ENCODE results near the gene RBBP4.
"Not testable (repeated sequence)": the region's sequence is repeated elsewhere in the genome, so short reads cannot be mapped to it uniquely, and the experiment has no call there.

Gene RBBP4

DNA sequence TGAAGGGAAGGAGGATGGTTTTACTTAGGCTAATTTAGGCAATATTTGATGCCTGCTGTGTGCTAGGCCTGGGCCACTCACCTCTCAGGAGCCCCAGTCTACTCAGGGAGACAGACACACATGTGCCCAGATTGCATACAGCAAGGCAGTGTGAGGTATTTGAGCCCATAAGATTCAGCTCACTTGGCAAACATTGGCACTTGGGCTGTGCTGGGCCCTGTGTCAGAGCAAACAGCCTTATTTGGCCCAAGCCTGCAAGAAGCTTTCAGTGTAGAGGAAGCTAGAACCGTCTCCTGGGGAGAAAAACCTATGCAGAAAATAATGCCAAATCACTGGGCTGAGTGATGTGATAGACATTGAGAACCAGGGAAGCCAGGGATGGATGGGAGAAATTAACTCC is 55.5 kb downstream of the RBBP4 start:
- no peak for DNase-seq (ENCODE audit: low spot score)
- TF ChIP-seq CTCF (conservative IDR thresholded peaks at IDR 0.05; ENCODE audit: low read depth) = no peak
- peak overlapping the region; percentile 36 for H3K27ac ChIP-seq
- ChIA-PET CTCF (interaction anchor here (0.6 to 1.9 kb wide), 2 partner anchors 56 to 68 kb away, joined by 3 to 9 read pairs; partner anchors contain the start of gene ZBTB8OS), POLR2A (ENCODE audit: low non-redundant PET) (no interaction called here)

GRCh38 chr1:32709075-32709474 is 58.1 kb downstream of the RBBP4 start:
- POLR2A ChIA-PET (ENCODE audit: low non-redundant PET) = no interaction called here
- no peak overlapping the region for H3K27ac ChIP-seq
- CTCF ChIA-PET = interaction anchor here (0.7 kb wide), 2 partner anchors 62 to 884 kb away, joined by 3 read pairs; no protein-coding TSS in a partner anchor
- no peak for TF ChIP-seq CTCF (conservative IDR thresholded peaks at IDR 0.05; ENCODE audit: low read depth)
- no peak for DNase-seq (ENCODE audit: low spot score)

DNA sequence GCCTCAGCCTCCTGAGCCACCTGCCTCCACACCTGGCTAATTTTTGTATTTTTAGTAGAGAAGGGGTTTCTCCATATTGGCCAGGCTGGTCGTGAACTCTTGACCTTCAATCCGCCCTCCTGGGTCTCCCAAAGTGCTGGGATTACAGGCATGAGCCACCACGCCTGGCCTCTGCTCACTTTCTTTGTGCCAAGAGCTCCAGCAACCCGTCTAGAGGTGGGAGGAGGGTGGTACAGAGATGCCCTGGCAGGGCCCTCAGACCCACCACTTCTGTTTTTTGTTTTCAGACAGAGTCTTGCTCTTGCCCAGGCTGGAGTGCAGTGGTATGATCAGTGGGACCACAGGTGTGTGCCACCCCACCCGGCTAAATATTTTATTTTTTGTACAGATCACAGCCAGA is 58.5 kb downstream of the RBBP4 start:
- POLR2A ChIA-PET (ENCODE audit: low non-redundant PET) = no interaction called here
- TF ChIP-seq CTCF (conservative IDR thresholded peaks at IDR 0.05; ENCODE audit: low read depth) = no peak
- H3K27ac ChIP-seq = no peak overlapping the region
- DNase-seq (ENCODE audit: low spot score) = no peak
- CTCF ChIA-PET = interaction anchor here (0.7 kb wide), 2 partner anchors 62 to 883 kb away, joined by 3 read pairs; no protein-coding TSS in a partner anchor

- CTCF ChIA-PET = interaction anchor here (1.2 to 2.9 kb wide), 7 partner anchors 9 to 82 kb away, joined by 3 to 132 read pairs (median 10); partner anchors contain the start of gene SYNC
- DNase-seq (ENCODE audit: low spot score); POLR2A ChIA-PET (ENCODE audit: low non-redundant PET); H3K27ac ChIP-seq: not testable (repeated sequence)
Measured at GRCh38 chr1:32711221-32711620, 60.2 kb downstream of the RBBP4 start.

- CTCF ChIA-PET = interaction anchor here (0.5 to 2.9 kb wide), 14 partner anchors 10 to 312 kb away, joined by 3 to 132 read pairs (median 8); partner anchors contain the start of gene SYNC
- DNase-seq (ENCODE audit: low spot score) = no peak
- POLR2A ChIA-PET (ENCODE audit: low non-redundant PET) = no interaction called here
- H3K27ac ChIP-seq = peak overlapping the region; percentile 26
- no peak for TF ChIP-seq CTCF (conservative IDR thresholded peaks at IDR 0.05; ENCODE audit: low read depth)
Measured at GRCh38 chr1:32713081-32713480, 62.1 kb downstream of the RBBP4 start.

GRCh38 chr1:32714277-32714676 is 63.3 kb downstream of the RBBP4 start:
- POLR2A ChIA-PET (ENCODE audit: low non-redundant PET) = no interaction called here
- no peak for DNase-seq (ENCODE audit: low spot score)
- CTCF ChIA-PET = interaction anchor here (0.7 kb wide), 1 partner anchor 381 kb away, joined by 3 read pairs; no protein-coding TSS in a partner anchor
- peak overlapping the region; percentile 12; the same call in 1 of the 2 replicates for H3K27ac ChIP-seq
- TF ChIP-seq CTCF (conservative IDR thresholded peaks at IDR 0.05; ENCODE audit: low read depth) = no peak

GRCh38 chr1:32715901-32716311 is 64.9 kb downstream of the RBBP4 start:
- POLR2A ChIA-PET (ENCODE audit: low non-redundant PET) = interaction anchor here (0.6 kb wide), 1 partner anchor 56 kb away, joined by 6 read pairs; no protein-coding TSS in a partner anchor
- DNase-seq (ENCODE audit: low spot score) = peak; percentile 34
- CTCF ChIA-PET = interaction anchor here (1.1 kb wide), 1 partner anchor 57 kb away, joined by 3 read pairs; no protein-coding TSS in a partner anchor
- no peak for TF ChIP-seq CTCF (conservative IDR thresholded peaks at IDR 0.05; ENCODE audit: low read depth)
- H3K27ac ChIP-seq = peak overlapping the region; percentile 73
